Stimulated activated CD8-positive, alpha-beta memory T cell treated with anti-CD3 and anti-CD28 coated beads, Interleukin-4, amount 100 ng/mL, for 24 hours (primary cell): ENCODE measurements around the gene TATDN2.
"Not testable (repeated sequence)": the region's sequence is repeated elsewhere in the genome, so short reads cannot be mapped to it uniquely, and the experiment has no call there.

Source experiments
- DNase-seq: peaks from one replicate; pipeline ENCODE4 v3.0.0-alpha.2; 2020; ENCODE audit warnings: low read depth

The TATDN2 gene

GRCh38 chr3:10290481-10291176 is 42.4 kb downstream of the TATDN2 start:
- no peak for DNase-seq

- no peak for DNase-seq
Measured at GRCh38 chr3:10291641-10292040, 43.4 kb downstream of the TATDN2 start.

- DNase-seq, result no peak
Measured at GRCh38 chr3:10292505-10293419, 44.5 kb downstream of the TATDN2 start, which contains the start of gene GHRL. TSS of gene GHRL (minus strand) at chr3:10292947. CDS start at chr3:10290180, 2,767 bp downstream.

GRCh38 chr3:10294030-10294586 is 45.8 kb downstream of the TATDN2 start:
- DNase-seq, result no peak

- not testable (repeated sequence) for DNase-seq
Measured at GRCh38 chr3:10298064-10298463, 49.8 kb downstream of the TATDN2 start.

GRCh38 chr3:10299175-10299574 is 50.9 kb downstream of the TATDN2 start:
- no peak for DNase-seq

GRCh38 chr3:10299679-10300078 is 51.4 kb downstream of the TATDN2 start:
- DNase-seq, result no peak

- no peak for DNase-seq
Measured at GRCh38 chr3:10300087-10300486, 51.8 kb downstream of the TATDN2 start.

- no peak for DNase-seq
Measured at GRCh38 chr3:10303105-10303504, 54.8 kb downstream of the TATDN2 start.

GRCh38 chr3:10303785-10304184 is 55.5 kb downstream of the TATDN2 start:
- no peak for DNase-seq

GRCh38 chr3:10304905-10305304 is 56.6 kb downstream of the TATDN2 start:
- DNase-seq, result no peak

GRCh38 chr3:10305331-10305902 is 57.2 kb downstream of the TATDN2 start:
- no peak for DNase-seq

- DNase-seq, result no peak
Measured at GRCh38 chr3:10306156-10306555, 57.9 kb downstream of the TATDN2 start.

- DNase-seq, result no peak
Measured at GRCh38 chr3:10308678-10309077, 60.4 kb downstream of the TATDN2 start.

- DNase-seq, result no peak
Measured at GRCh38 chr3:10309736-10310135, 61.5 kb downstream of the TATDN2 start.

- no peak for DNase-seq
Measured at GRCh38 chr3:10310578-10310977, 62.3 kb downstream of the TATDN2 start.

- no peak for DNase-seq
Measured at GRCh38 chr3:10311710-10312109, 63.5 kb downstream of the TATDN2 start.

- no peak for DNase-seq
Measured at GRCh38 chr3:10312391-10312790, 64.1 kb downstream of the TATDN2 start.

GRCh38 chr3:10312861-10313260 is 64.6 kb downstream of the TATDN2 start:
- no peak for DNase-seq

- no peak for DNase-seq
Measured at GRCh38 chr3:10315101-10315500, 66.8 kb downstream of the TATDN2 start.

- DNase-seq, result no peak
Measured at GRCh38 chr3:10315771-10316344, 67.6 kb downstream of the TATDN2 start.

GRCh38 chr3:10317311-10317960 is 69.2 kb downstream of the TATDN2 start:
- DNase-seq, result no peak
